Endothelial cell (in vitro differentiated cells): Measurements from ENCODE around the gene GRAMD2A. TPM values are rescaled to one million over a fixed set of nuclear protein-coding genes. Genes with fewer than 3 reads are reported as not detected.

ENCODE experiments used
- DNase-seq: peaks from one replicate; pipeline ENCODE4 v3.0.0; 2021; ENCODE audit warnings: low spot score
- H3K27ac Mint-ChIP-seq: one replicate; pipeline ENCODE4 v1.8.0; 2021; ENCODE audit warnings: mixed read lengths, inconsistent platforms; ENCODE audit not compliant: unreplicated experiment
- H3K27me3 Mint-ChIP-seq: one replicate; pipeline ENCODE4 v1.8.0; 2021; ENCODE audit warnings: mild to moderate bottlenecking, moderate library complexity, mixed read lengths, inconsistent platforms; ENCODE audit not compliant: unreplicated experiment
- H3K36me3 Mint-ChIP-seq: one replicate; pipeline ENCODE4 v1.8.0; 2021; ENCODE audit warnings: mild to moderate bottlenecking, low read depth, mixed read lengths, inconsistent platforms; ENCODE audit not compliant: unreplicated experiment
- H3K4me1 Mint-ChIP-seq: one replicate; pipeline ENCODE4 v1.8.0; 2021; ENCODE audit warnings: mild to moderate bottlenecking, mixed read lengths, inconsistent platforms; ENCODE audit not compliant: unreplicated experiment
- H3K4me3 Mint-ChIP-seq: one replicate; pipeline ENCODE4 v1.8.0; 2021; ENCODE audit warnings: mild to moderate bottlenecking, mixed read lengths, inconsistent platforms; ENCODE audit not compliant: unreplicated experiment
- H3K9me3 Mint-ChIP-seq: one replicate; pipeline ENCODE4 v1.8.0; 2021; ENCODE audit warnings: mixed read lengths, inconsistent platforms; ENCODE audit not compliant: unreplicated experiment
- CTCF ChIP-seq: fragments of 200-600 bp; sonication (generic); IDR thresholded peaks from one replicate; pipeline ENCODE4 v1.5.0; 2021; ENCODE audit warnings: antibody characterized with exemption; ENCODE audit not compliant: unreplicated experiment
- total RNA-seq: library from RNA; stranded (reverse); fragmentation: NEBNext Ultra II Directional; extraction: Animal tissue kit (Norgen Biotek cat#: 25700); gene quantifications from one replicate; pipeline ENCODE4 v1.2.1, GENCODE V29; 2021; ENCODE audit not compliant: unreplicated experiment

GRAMD2A gene
- total RNA-seq, 1 donor from 2014 or later, result 0.31 TPM

- H3K4me3 Mint-ChIP-seq, result no peak overlapping the region
- no peak overlapping the region for H3K27ac Mint-ChIP-seq
These were observed 19.6 kb upstream of the GRAMD2A start for GRCh38 chr15:72217216-72217615.

GRCh38 chr15:72216079-72216478 is 18.5 kb upstream of the GRAMD2A start:
- Mint-ChIP-seq H3K27me3 (peaks cover 1% of the 10 kb centered on the region), H3K4me3 (no peak overlapping the region), H3K9me3 (no peaks in the 10 kb centered on the region), H3K36me3 (peaks cover 22% of the 10 kb centered on the region), H3K4me1 (no peaks in the 10 kb centered on the region), H3K27ac (no peak overlapping the region)
- TF ChIP-seq CTCF, result no peak
- no peak for DNase-seq

More at GRCh38 chr15:72217216-72217615, 19.6 kb upstream of the GRAMD2A start:
- H3K4me1 Mint-ChIP-seq, result peaks cover 3% of the 10 kb centered on the region
- no peaks in the 10 kb centered on the region for H3K9me3 Mint-ChIP-seq
- peaks cover 25% of the 10 kb centered on the region for H3K36me3 Mint-ChIP-seq
- DNase-seq, result no peak
- TF ChIP-seq CTCF, result no peak
- H3K27me3 Mint-ChIP-seq, result peaks cover 1% of the 10 kb centered on the region

- H3K27me3 Mint-ChIP-seq, result no peaks in the 10 kb centered on the region
- H3K4me3 Mint-ChIP-seq, result no peak overlapping the region
- H3K27ac Mint-ChIP-seq, result no peak overlapping the region
- H3K36me3 Mint-ChIP-seq, result peaks cover 58% of the 10 kb centered on the region
- TF ChIP-seq CTCF, result no peak
- DNase-seq, result no peak
- no peaks in the 10 kb centered on the region for H3K9me3 Mint-ChIP-seq
- no peaks in the 10 kb centered on the region for H3K4me1 Mint-ChIP-seq
These were observed 10.0 kb upstream of the GRAMD2A start for GRCh38 chr15:72207558-72208085.

- peaks cover 3% of the 10 kb centered on the region for H3K27me3 Mint-ChIP-seq
- peak overlapping the region; percentile 63 for H3K4me3 Mint-ChIP-seq
- H3K27ac Mint-ChIP-seq, result peak overlapping the region; percentile 44
- H3K4me1 Mint-ChIP-seq, result no peaks in the 10 kb centered on the region
- peaks cover 58% of the 10 kb centered on the region for H3K36me3 Mint-ChIP-seq
- TF ChIP-seq CTCF, result no peak
- DNase-seq, result no peak
- no peaks in the 10 kb centered on the region for H3K9me3 Mint-ChIP-seq
These were observed 9.1 kb upstream of the GRAMD2A start for GRCh38 chr15:72206677-72207000.

- DNase-seq, result no peak
- no peak for TF ChIP-seq CTCF
- H3K36me3 Mint-ChIP-seq, result peaks cover 58% of the 10 kb centered on the region
- H3K4me1 Mint-ChIP-seq, result no peaks in the 10 kb centered on the region
- H3K9me3 Mint-ChIP-seq, result no peaks in the 10 kb centered on the region
- no peak overlapping the region for H3K27ac Mint-ChIP-seq
- no peak overlapping the region for H3K4me3 Mint-ChIP-seq
- H3K27me3 Mint-ChIP-seq, result peaks cover 3% of the 10 kb centered on the region
These were observed 8.5 kb upstream of the GRAMD2A start for GRCh38 chr15:72205896-72206676.
